MM.1S (cell line): ENCODE measurements around the gene MDK.

Experiments
- DNase-seq: peaks from one replicate; pipeline ENCODE4 v3.0.0-alpha.2; 2015
- H2AFZ ChIP-seq: fragments of 300-600 bp; sonication (generic); 2 replicates; pipeline ENCODE4 v1.6.0; 2016; ENCODE audit warnings: antibody characterized with exemption, low read length
- H3F3A ChIP-seq: fragments of 300-600 bp; sonication (generic); 2 replicates; pipeline ENCODE4 v1.6.1; 2016; ENCODE audit warnings: mild to moderate bottlenecking, antibody characterized with exemption, low read length, moderate library complexity, mixed read lengths; ENCODE audit not compliant: insufficient read depth
- H3K27ac ChIP-seq: fragments of 300-600 bp; sonication (generic); 2 replicates; pipeline ENCODE4 v1.5.1; 2016; ENCODE audit warnings: mild to moderate bottlenecking, low read length
- H3K27me3 ChIP-seq: fragments of 300-600 bp; sonication (generic); replicated peaks from 2 replicates; pipeline ENCODE4 v1.6.0; 2016; ENCODE audit warnings: low read length; ENCODE audit not compliant: insufficient read depth
- H3K36me3 ChIP-seq: fragments of 300-600 bp; sonication (generic); replicated peaks from 2 replicates; pipeline ENCODE4 v1.6.1; 2016; ENCODE audit warnings: mild to moderate bottlenecking, low read length, mixed read lengths; ENCODE audit not compliant: insufficient read depth
- H3K4me1 ChIP-seq: fragments of 300-600 bp; sonication (generic); 2 replicates; pipeline ENCODE4 v1.6.1; 2016; ENCODE audit warnings: low read length, mixed read lengths
- H3K4me2 ChIP-seq: fragments of 300-600 bp; sonication (generic); 2 replicates; pipeline ENCODE4 v1.6.0; 2016; ENCODE audit warnings: low read depth, low read length
- H3K4me3 ChIP-seq: fragments of 300-600 bp; sonication (generic); 2 replicates; pipeline ENCODE4 v1.5.1; 2016; ENCODE audit warnings: low read length, mixed read lengths
- H3K79me2 ChIP-seq: fragments of 300-600 bp; sonication (generic); 2 replicates; pipeline ENCODE4 v1.6.1; 2016; ENCODE audit warnings: mixed run types, low read length, mixed read lengths
- H3K9ac ChIP-seq: fragments of 300-600 bp; sonication (generic); 2 replicates; pipeline ENCODE4 v1.6.1; 2016; ENCODE audit warnings: low read length, mixed read lengths
- H3K9me2 ChIP-seq: fragments of 300-600 bp; sonication (generic); replicated peaks from 2 replicates; pipeline ENCODE4 v1.6.1; 2016; ENCODE audit warnings: mild to moderate bottlenecking, low read length, mixed read lengths; ENCODE audit not compliant: insufficient read depth
- H3K9me3 ChIP-seq: fragments of 300-600 bp; sonication (generic); replicated peaks from 2 replicates; pipeline ENCODE4 v1.6.1; 2016; ENCODE audit warnings: mild to moderate bottlenecking, low read length, mixed read lengths; ENCODE audit not compliant: insufficient read depth
- H4K20me1 ChIP-seq: fragments of 300-600 bp; sonication (generic); 2 replicates; pipeline ENCODE4 v1.6.1; 2016; ENCODE audit warnings: mild to moderate bottlenecking, low read length, moderate library complexity, mixed read lengths; ENCODE audit not compliant: insufficient read depth
- CTCF ChIP-seq: fragments of 300-600 bp; sonication (generic); IDR thresholded peaks from 2 replicates; pipeline ENCODE4 v1.5.1; 2016; ENCODE audit warnings: antibody characterized with exemption, low read length, mixed read lengths
- EZH2 ChIP-seq: fragments of 300-600 bp; sonication (generic); optimal IDR thresholded peaks from 2 replicates; pipeline ENCODE3; 2017; ENCODE audit warnings: low read depth, mild to moderate bottlenecking, antibody characterized with exemption, low read length, mixed read lengths
- EZH2phosphoT487 ChIP-seq: fragments of 300-600 bp; sonication (generic); IDR thresholded peaks from 2 replicates; pipeline ENCODE4 v1.6.1; 2018; ENCODE audit warnings: antibody characterized with exemption, low read length

The MDK gene

GRCh38 chr11:46431211-46431610 lies 49.7 kb downstream of the MDK start:
- Histone ChIP-seq H2AFZ (no peak overlapping the region), H3K4me2 (no peak overlapping the region), H3K79me2 (no peaks in the 10 kb centered on the region), H4K20me1 (no peaks in the 10 kb centered on the region), H3K9me2 (no peaks in the 10 kb centered on the region), H3K9me3 (no peaks in the 10 kb centered on the region), H3K27me3 (no peaks in the 10 kb centered on the region), H3K4me1 (no peaks in the 10 kb centered on the region), H3K9ac (no peak overlapping the region), H3K36me3 (no peaks in the 10 kb centered on the region), H3K4me3 (no peak overlapping the region), H3F3A (no peaks in the 10 kb centered on the region), H3K27ac (no peak overlapping the region)
- TF ChIP-seq EZH2phosphoT487 = no peak
- TF ChIP-seq EZH2 = no peak
- TF ChIP-seq CTCF = no peak
- DNase-seq = no peak
